ENCODE results near the gene IQSEC2.

DNA sequence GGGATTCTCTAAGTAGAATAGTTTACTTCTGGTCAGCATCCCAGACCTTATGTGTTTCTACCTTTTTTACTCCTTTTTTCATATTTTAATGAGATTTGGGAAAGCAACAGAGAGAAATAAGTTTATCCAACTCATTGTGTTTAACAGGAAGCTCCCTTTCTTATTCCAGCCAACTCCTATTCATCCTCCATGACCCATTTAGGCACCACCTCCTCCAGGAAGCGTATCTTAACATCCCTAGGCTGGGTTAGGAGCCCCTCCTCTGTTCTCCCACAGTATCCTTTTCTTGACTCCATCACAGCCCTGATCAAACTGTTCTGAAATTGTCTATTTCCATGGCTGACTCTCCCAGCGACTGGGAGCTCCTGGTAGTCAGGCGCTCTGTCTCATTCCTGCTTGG, 18.8 kb upstream of the IQSEC2 start:
- TF ChIP-seq POLR2A (IDR thresholded peaks at IDR 0.05): no peak
- no peak for TF ChIP-seq CTCF (IDR thresholded peaks at IDR 0.05)

Measured in heart left ventricle (tissue), 13 donors.